MM.1S (cell line): Measurements from ENCODE around the gene YWHAE.

Source experiments
- DNase-seq: peaks from one replicate; pipeline ENCODE4 v3.0.0-alpha.2; 2015
- H2AFZ ChIP-seq: fragments of 300-600 bp; sonication (generic); 2 replicates; pipeline ENCODE4 v1.6.0; 2016; ENCODE audit warnings: antibody characterized with exemption, low read length
- H3F3A ChIP-seq: fragments of 300-600 bp; sonication (generic); 2 replicates; pipeline ENCODE4 v1.6.1; 2016; ENCODE audit warnings: mild to moderate bottlenecking, antibody characterized with exemption, low read length, moderate library complexity, mixed read lengths; ENCODE audit not compliant: insufficient read depth
- H3K27ac ChIP-seq: fragments of 300-600 bp; sonication (generic); 2 replicates; pipeline ENCODE4 v1.5.1; 2016; ENCODE audit warnings: mild to moderate bottlenecking, low read length
- H3K27me3 ChIP-seq: fragments of 300-600 bp; sonication (generic); replicated peaks from 2 replicates; pipeline ENCODE4 v1.6.0; 2016; ENCODE audit warnings: low read length; ENCODE audit not compliant: insufficient read depth
- H3K36me3 ChIP-seq: fragments of 300-600 bp; sonication (generic); replicated peaks from 2 replicates; pipeline ENCODE4 v1.6.1; 2016; ENCODE audit warnings: mild to moderate bottlenecking, low read length, mixed read lengths; ENCODE audit not compliant: insufficient read depth
- H3K4me1 ChIP-seq: fragments of 300-600 bp; sonication (generic); 2 replicates; pipeline ENCODE4 v1.6.1; 2016; ENCODE audit warnings: low read length, mixed read lengths
- H3K4me2 ChIP-seq: fragments of 300-600 bp; sonication (generic); 2 replicates; pipeline ENCODE4 v1.6.0; 2016; ENCODE audit warnings: low read depth, low read length
- H3K4me3 ChIP-seq: fragments of 300-600 bp; sonication (generic); 2 replicates; pipeline ENCODE4 v1.5.1; 2016; ENCODE audit warnings: low read length, mixed read lengths
- H3K79me2 ChIP-seq: fragments of 300-600 bp; sonication (generic); 2 replicates; pipeline ENCODE4 v1.6.1; 2016; ENCODE audit warnings: mixed run types, low read length, mixed read lengths
- H3K9ac ChIP-seq: fragments of 300-600 bp; sonication (generic); 2 replicates; pipeline ENCODE4 v1.6.1; 2016; ENCODE audit warnings: low read length, mixed read lengths
- H3K9me2 ChIP-seq: fragments of 300-600 bp; sonication (generic); replicated peaks from 2 replicates; pipeline ENCODE4 v1.6.1; 2016; ENCODE audit warnings: mild to moderate bottlenecking, low read length, mixed read lengths; ENCODE audit not compliant: insufficient read depth
- H3K9me3 ChIP-seq: fragments of 300-600 bp; sonication (generic); replicated peaks from 2 replicates; pipeline ENCODE4 v1.6.1; 2016; ENCODE audit warnings: mild to moderate bottlenecking, low read length, mixed read lengths; ENCODE audit not compliant: insufficient read depth
- H4K20me1 ChIP-seq: fragments of 300-600 bp; sonication (generic); 2 replicates; pipeline ENCODE4 v1.6.1; 2016; ENCODE audit warnings: mild to moderate bottlenecking, low read length, moderate library complexity, mixed read lengths; ENCODE audit not compliant: insufficient read depth
- EZH2 ChIP-seq: fragments of 300-600 bp; sonication (generic); optimal IDR thresholded peaks from 2 replicates; pipeline ENCODE3; 2017; ENCODE audit warnings: low read depth, mild to moderate bottlenecking, antibody characterized with exemption, low read length, mixed read lengths
- EZH2phosphoT487 ChIP-seq: fragments of 300-600 bp; sonication (generic); IDR thresholded peaks from 2 replicates; pipeline ENCODE4 v1.6.1; 2018; ENCODE audit warnings: antibody characterized with exemption, low read length
- TF ChIP-seq, protein P1 (sequence below): fragments of 300-600 bp; sonication (generic); IDR thresholded peaks from 2 replicates; pipeline ENCODE4 v1.5.1; 2016; ENCODE audit warnings: antibody characterized with exemption, low read length, mixed read lengths

The YWHAE gene

DNA sequence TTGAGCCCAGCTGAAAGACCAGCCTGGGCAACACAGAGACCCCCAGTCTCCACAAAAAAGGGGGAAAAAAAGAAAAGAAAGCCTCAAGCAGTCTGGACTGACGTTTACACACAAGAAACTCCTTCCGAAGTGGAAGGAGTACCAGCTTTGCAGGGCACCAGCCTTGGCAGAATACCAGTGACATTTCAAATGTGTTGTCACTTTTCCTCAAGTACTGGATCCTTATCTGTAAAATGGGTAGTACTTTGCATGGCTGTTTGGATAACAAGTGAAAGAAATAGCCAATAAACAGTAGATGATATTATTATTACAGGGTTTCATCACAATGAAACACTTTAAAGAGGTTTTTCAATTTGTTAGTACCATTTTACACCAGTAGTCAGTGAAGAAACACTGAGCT is 14.2 kb downstream of the YWHAE start:
- H3K9ac ChIP-seq = no peak overlapping the region
- no peak overlapping the region for H3K4me2 ChIP-seq
- no peak overlapping the region for H2AFZ ChIP-seq
- H3K27ac ChIP-seq = no peak overlapping the region
- no peaks in the 10 kb centered on the region for H3K27me3 ChIP-seq
- H3K9me2 ChIP-seq = no peaks in the 10 kb centered on the region
- H3K4me3 ChIP-seq = no peak overlapping the region
- H3K4me1 ChIP-seq = peaks cover 33% of the 10 kb centered on the region
- no peak for DNase-seq
- H3K79me2 ChIP-seq = peaks cover 100% of the 10 kb centered on the region
- TF ChIP-seq, protein P1, sequence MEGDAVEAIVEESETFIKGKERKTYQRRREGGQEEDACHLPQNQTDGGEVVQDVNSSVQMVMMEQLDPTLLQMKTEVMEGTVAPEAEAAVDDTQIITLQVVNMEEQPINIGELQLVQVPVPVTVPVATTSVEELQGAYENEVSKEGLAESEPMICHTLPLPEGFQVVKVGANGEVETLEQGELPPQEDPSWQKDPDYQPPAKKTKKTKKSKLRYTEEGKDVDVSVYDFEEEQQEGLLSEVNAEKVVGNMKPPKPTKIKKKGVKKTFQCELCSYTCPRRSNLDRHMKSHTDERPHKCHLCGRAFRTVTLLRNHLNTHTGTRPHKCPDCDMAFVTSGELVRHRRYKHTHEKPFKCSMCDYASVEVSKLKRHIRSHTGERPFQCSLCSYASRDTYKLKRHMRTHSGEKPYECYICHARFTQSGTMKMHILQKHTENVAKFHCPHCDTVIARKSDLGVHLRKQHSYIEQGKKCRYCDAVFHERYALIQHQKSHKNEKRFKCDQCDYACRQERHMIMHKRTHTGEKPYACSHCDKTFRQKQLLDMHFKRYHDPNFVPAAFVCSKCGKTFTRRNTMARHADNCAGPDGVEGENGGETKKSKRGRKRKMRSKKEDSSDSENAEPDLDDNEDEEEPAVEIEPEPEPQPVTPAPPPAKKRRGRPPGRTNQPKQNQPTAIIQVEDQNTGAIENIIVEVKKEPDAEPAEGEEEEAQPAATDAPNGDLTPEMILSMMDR = no peak
- TF ChIP-seq EZH2phosphoT487 (no peak), EZH2 (no peak)
- peaks cover 10% of the 10 kb centered on the region for H3F3A ChIP-seq
- H4K20me1 ChIP-seq = peaks cover 90% of the 10 kb centered on the region
- H3K36me3 ChIP-seq = no peaks in the 10 kb centered on the region
- H3K9me3 ChIP-seq = no peaks in the 10 kb centered on the region

DNA sequence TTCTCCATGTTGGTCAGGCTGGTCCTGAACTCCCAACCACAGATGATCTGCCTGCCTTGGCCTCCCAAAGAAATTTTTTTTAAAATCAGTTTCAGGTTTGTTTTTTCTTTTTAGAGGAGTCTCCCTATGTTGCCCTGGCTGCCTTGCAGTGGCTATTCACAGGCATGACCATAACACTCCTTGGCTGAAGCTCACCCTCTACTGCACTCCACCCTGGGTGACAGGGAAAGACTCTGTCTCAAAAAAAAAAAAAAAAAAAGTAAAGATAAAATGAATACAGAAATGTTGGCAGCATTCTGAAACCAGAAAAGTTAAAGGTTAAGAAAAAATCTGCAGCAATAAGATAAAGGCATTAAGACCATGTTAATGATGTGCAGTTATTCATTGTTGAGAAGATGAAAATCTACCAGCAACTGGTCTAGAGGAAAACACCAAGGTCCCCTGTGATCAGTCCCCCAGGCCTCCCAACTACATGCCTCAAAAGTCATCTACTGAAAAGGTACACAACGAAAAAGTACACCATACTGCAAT is 15.1 kb downstream of the YWHAE start:
- no peak overlapping the region for H3K4me3 ChIP-seq
- no peaks in the 10 kb centered on the region for H3K9me3 ChIP-seq
- no peak for DNase-seq
- no peaks in the 10 kb centered on the region for H3K36me3 ChIP-seq
- H2AFZ ChIP-seq = no peak overlapping the region
- no peak overlapping the region for H3K9ac ChIP-seq
- no peak overlapping the region for H3K27ac ChIP-seq
- no peaks in the 10 kb centered on the region for H3K27me3 ChIP-seq
- H3K79me2 ChIP-seq = peaks cover 100% of the 10 kb centered on the region
- peaks cover 37% of the 10 kb centered on the region for H3K4me1 ChIP-seq
- no peak overlapping the region for H3K4me2 ChIP-seq
- H4K20me1 ChIP-seq = peaks cover 87% of the 10 kb centered on the region
- no peak for TF ChIP-seq EZH2
- TF ChIP-seq, protein P1 = no peak
- no peak for TF ChIP-seq EZH2phosphoT487
- H3K9me2 ChIP-seq = no peaks in the 10 kb centered on the region
- H3F3A ChIP-seq = peaks cover 19% of the 10 kb centered on the region

DNA sequence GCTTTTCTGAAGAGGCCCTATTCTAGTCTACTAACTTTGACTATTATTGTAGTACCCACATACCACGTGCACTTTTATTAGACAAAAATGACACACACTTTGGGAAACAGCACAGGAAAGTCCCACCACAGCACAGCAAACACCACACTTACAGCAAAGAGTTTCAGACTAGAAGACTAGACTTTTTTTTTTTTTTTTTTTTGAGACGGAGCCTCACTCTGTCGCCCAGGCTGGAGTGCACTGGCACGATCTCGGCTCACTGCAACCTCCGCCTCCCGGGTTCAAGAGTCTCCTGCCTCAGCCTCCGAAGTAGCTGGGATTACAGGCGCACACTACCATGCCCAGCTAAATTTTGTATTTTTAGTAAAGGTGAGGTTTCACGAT is 20.1 kb downstream of the YWHAE start:
- TF ChIP-seq, protein P1 = no peak
- TF ChIP-seq EZH2phosphoT487 (no peak), EZH2 (no peak)
- Histone ChIP-seq H3K4me1 (peaks cover 64% of the 10 kb centered on the region), H3K9me2 (no peaks in the 10 kb centered on the region), H3K79me2 (peaks cover 99% of the 10 kb centered on the region), H2AFZ (no peak overlapping the region), H3K9ac (peak overlapping the region; percentile 26; the same call in 1 of the 2 replicates), H3K27me3 (no peaks in the 10 kb centered on the region), H3K27ac (peak overlapping the region; percentile 87), H3K9me3 (no peaks in the 10 kb centered on the region), H3F3A (peaks cover 66% of the 10 kb centered on the region), H3K4me3 (peak overlapping the region; percentile 33; the same call in 1 of the 2 replicates), H3K4me2 (peak overlapping the region; percentile 98), H4K20me1 (peaks cover 61% of the 10 kb centered on the region), H3K36me3 (no peaks in the 10 kb centered on the region)
- peak; percentile 90 for DNase-seq
